ENCODE results near the gene PDHB. TPM values are rescaled to one million over a fixed set of nuclear protein-coding genes. Genes with fewer than 3 reads are reported as not detected.

Gene PDHB
- total RNA-seq, 6 experiments from 2014 or later, result 35.5 to 70.2 (median 47.3) TPM

- no peak overlapping the region for H3K4me3 ChIP-seq
- peaks cover 0 to 16% (median 6%) of the 10 kb centered on the region in 4 donors for H3K4me1 ChIP-seq
- no peak for DNase-seq
- 88% methylated on average over 6 of the region's 7 CpGs for WGBS (ENCODE audit: insufficient coverage, low coverage, low lambda C conversion rate, missing lambda C conversion rate)
- H3K27me3 ChIP-seq, result no peaks in the 10 kb centered on the region
- H3K27ac ChIP-seq, result no peak overlapping the region
- no peak for TF ChIP-seq POLR2A (IDR thresholded peaks at IDR 0.05)
- no peak for TF ChIP-seq CTCF (IDR thresholded peaks at IDR 0.05)
- no peaks in the 10 kb centered on the region for H3K9me3 ChIP-seq
- intact Hi-C loops (cut with DNase I), result no loop called here
- H3K36me3 ChIP-seq, result peaks cover 0 to 19% (median 2%) of the 10 kb centered on the region in 4 donors
- ATAC-seq, result no peak
These were observed 12.6 kb downstream of the PDHB start for GRCh38 chr3:58421004-58421403.

DNA sequence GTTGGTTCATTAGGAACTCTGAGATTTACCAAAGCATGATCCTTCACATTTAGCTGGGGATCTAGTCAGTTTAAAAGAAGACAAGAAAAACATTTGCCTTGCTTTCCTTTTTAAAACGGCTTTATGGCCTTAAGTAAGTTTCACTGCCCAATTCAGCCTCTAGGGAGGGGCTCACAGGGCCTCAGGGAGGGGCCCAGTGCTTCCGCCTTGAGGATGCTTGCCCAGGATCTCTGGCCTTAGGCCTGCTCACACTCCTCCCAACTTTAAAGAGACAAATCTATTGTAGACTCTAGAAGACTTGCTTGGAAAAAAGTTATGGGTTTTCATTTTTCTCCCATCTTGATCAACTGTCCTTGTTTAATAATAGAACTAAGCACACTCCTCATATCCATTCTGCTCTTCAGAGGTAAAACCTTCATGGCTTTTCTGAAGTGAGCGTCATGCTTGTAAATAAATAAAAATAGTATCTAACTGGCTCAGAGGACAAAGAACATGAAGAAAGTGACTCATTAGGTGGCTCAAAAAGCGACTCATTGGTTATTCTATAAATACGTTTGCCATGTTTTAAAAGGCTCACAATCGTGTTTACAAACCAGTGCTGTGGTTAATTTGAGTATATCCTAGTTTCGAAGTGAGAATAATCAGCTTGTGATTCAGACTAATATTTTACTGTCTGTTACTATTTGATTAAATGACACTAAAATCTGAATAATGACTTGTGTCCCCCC, 13.7 kb downstream of the PDHB start:
- TF ChIP-seq POLR2A (IDR thresholded peaks at IDR 0.05) (no peak), CTCF (IDR thresholded peaks at IDR 0.05) (no peak)
- intact Hi-C loops (cut with DNase I), result loop anchor here (5.0 to 10.0 kb wide), 3 partner anchors 88 to 235 kb away; partner anchors contain the start of gene PXK (in 1 of the 2)
- H3K27me3 ChIP-seq, result no peaks in the 10 kb centered on the region
- H3K36me3 ChIP-seq, result peaks cover 0 to 9% (median 2%) of the 10 kb centered on the region in 4 donors
- DNase-seq, result no peak
- H3K4me3 ChIP-seq, result no peak overlapping the region
- no peaks in the 10 kb centered on the region for H3K9me3 ChIP-seq
- peak in 3 of 4 donors; percentile 9 to 25 (median 22) for ATAC-seq
- peaks cover 0 to 16% (median 6%) of the 10 kb centered on the region in 4 donors for H3K4me1 ChIP-seq
- no peak overlapping the region for H3K27ac ChIP-seq
- WGBS (ENCODE audit: insufficient coverage, low coverage, low lambda C conversion rate, missing lambda C conversion rate), result 63% methylated on average over 7 of the region's 7 CpGs

GRCh38 chr3:58418227-58418626, 15.4 kb downstream of the PDHB start:
- TF ChIP-seq CTCF (IDR thresholded peaks at IDR 0.05) (no peak), POLR2A (IDR thresholded peaks at IDR 0.05) (no peak)
- DNase-seq (no peak), ATAC-seq (peak in 2 of 4 donors; percentile 61 to 76)
- Histone ChIP-seq H3K27me3 (no peaks in the 10 kb centered on the region), H3K4me1 (peaks cover 0 to 17% (median 8%) of the 10 kb centered on the region in 4 donors), H3K36me3 (peaks cover 0 to under 1% (median 0%) of the 10 kb centered on the region in 4 donors), H3K9me3 (no peaks in the 10 kb centered on the region), H3K27ac (no peak overlapping the region), H3K4me3 (no peak overlapping the region)
- intact Hi-C loops (cut with DNase I), result loop anchor here (5.0 to 10.0 kb wide), 3 partner anchors 86 to 233 kb away; partner anchors contain the start of gene PXK (in 1 of the 2)
- 40% methylated on average over 6 of the region's 6 CpGs for WGBS (ENCODE audit: insufficient coverage, low coverage, low lambda C conversion rate, missing lambda C conversion rate)

DNA sequence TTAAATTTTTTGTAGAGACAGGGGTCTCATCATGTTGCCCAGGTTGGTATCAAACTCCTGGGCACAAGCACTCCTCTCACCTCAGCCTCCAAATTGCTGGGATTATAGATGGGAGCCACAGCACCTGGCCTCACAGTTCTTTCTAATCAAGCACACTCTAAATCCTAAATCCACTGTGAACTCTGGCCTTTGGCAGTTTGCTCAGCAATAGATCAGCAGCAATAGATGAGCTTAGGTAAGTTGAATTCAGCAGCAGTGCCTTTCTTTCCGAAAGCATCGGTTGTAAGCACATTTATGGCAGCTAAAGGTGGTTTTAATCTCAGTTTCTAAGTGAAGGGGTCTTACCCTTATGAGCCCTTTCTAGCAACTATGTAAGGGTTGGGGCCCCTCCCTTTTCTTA, 16.6 kb downstream of the PDHB start:
- 30% methylated on average over 2 of the region's 2 CpGs for WGBS (ENCODE audit: insufficient coverage, low coverage, low lambda C conversion rate, missing lambda C conversion rate)
- H3K36me3 ChIP-seq, result no peaks in the 10 kb centered on the region

More for the DNA sequence above, 16.6 kb downstream of the PDHB start:
- Histone ChIP-seq H3K9me3 (no peaks in the 10 kb centered on the region), H3K27ac (no peak overlapping the region), H3K27me3 (no peaks in the 10 kb centered on the region), H3K4me1 (peaks cover 0 to 17% (median 8%) of the 10 kb centered on the region in 4 donors), H3K4me3 (no peak overlapping the region)
- ATAC-seq (peak; percentile 66 to 79 (median 74)), DNase-seq (no peak)
- TF ChIP-seq POLR2A (IDR thresholded peaks at IDR 0.05) (no peak), CTCF (IDR thresholded peaks at IDR 0.05) (no peak)
- intact Hi-C loops (cut with DNase I), result loop anchor here (5.0 to 10.0 kb wide), 3 partner anchors 85 to 232 kb away; partner anchors contain the start of gene PXK (in 1 of the 2)

Data from right lobe of liver (tissue), 6 donors.